OCI-LY7 (cell line): ENCODE results near the gene TLCD1. TPM values are rescaled to one million over a fixed set of nuclear protein-coding genes. Genes with fewer than 3 reads are reported as not detected.

Experiments used
- BruUV-seq: library from RNA; stranded (reverse); fragments of 400-500 nt; replicated peaks from 2 replicates; lab custom pipeline; 2021; lab: Mats Ljungman, UMichigan
- CTCF ChIA-PET: fragments of 300-600 bp; sonication (Branson Sonifier 250); formaldehyde crosslinking; loops from one replicate; lab custom pipeline; 2022; ENCODE audit warnings: antibody characterized with exemption; ENCODE audit not compliant: unreplicated experiment; lab: Charles Lee
- POLR2A ChIA-PET: fragments of 300-600 bp; sonication (Branson Sonifier 250); formaldehyde crosslinking; loops from one replicate; lab custom pipeline; 2022; ENCODE audit warnings: antibody characterized with exemption; lab: Charles Lee
- DNase-seq: peaks from one replicate; pipeline ENCODE4 v3.0.0-alpha.2; 2015; ENCODE audit warnings: low spot score
- H2AFZ ChIP-seq: fragments of 200-600 bp; sonication (generic), shearing (Covaris generic); 2 replicates; pipeline ENCODE4 v1.6.1; 2014; ENCODE audit warnings: mild to moderate bottlenecking, antibody characterized with exemption, low read length, moderate library complexity
- H3K27ac ChIP-seq: fragments of 200-600 bp; sonication (generic); 2 replicates; pipeline ENCODE4 v1.5.1; 2014; ENCODE audit warnings: mixed run types, low read depth, mild to moderate bottlenecking, moderate library complexity, low read length, inconsistent platforms; ENCODE audit not compliant: poor library complexity, severe bottlenecking
- H3K36me3 ChIP-seq: fragments of 200-600 bp; sonication (generic); 2 replicates; pipeline ENCODE4 v1.6.1; 2014; ENCODE audit warnings: mild to moderate bottlenecking, antibody characterized with exemption, low read length, moderate library complexity, mixed read lengths; ENCODE audit not compliant: insufficient read depth
- H3K4me1 ChIP-seq: fragments of 200-600 bp; sonication (generic); 2 replicates; pipeline ENCODE4 v1.5.1; 2014; ENCODE audit warnings: mild to moderate bottlenecking, low read length; ENCODE audit not compliant: insufficient read depth, poor library complexity, severe bottlenecking
- H3K4me2 ChIP-seq: fragments of 200-600 bp; sonication (generic); 2 replicates; pipeline ENCODE4 v1.6.1; 2014; ENCODE audit warnings: mild to moderate bottlenecking, low read length
- H3K4me3 ChIP-seq: fragments of 200-600 bp; sonication (generic); 2 replicates; pipeline ENCODE4 v1.5.1; 2014; ENCODE audit warnings: mild to moderate bottlenecking, low read depth, low read length; ENCODE audit not compliant: poor library complexity, severe bottlenecking
- H3K79me2 ChIP-seq: fragments of 200-600 bp; sonication (generic); 2 replicates; pipeline ENCODE4 v1.6.1; 2016; ENCODE audit warnings: low read depth, mild to moderate bottlenecking, low read length, moderate library complexity, mixed read lengths; ENCODE audit not compliant: insufficient read depth
- H3K9me2 ChIP-seq: fragments of 200-600 bp; sonication (generic); 2 replicates; pipeline ENCODE4 v1.6.1; 2016; ENCODE audit warnings: mild to moderate bottlenecking, low read length, mixed read lengths; ENCODE audit not compliant: insufficient read depth
- H3K9me3 ChIP-seq: fragments of 200-600 bp; sonication (generic); 2 replicates; pipeline ENCODE4 v1.6.1; 2014; ENCODE audit warnings: mild to moderate bottlenecking, mixed run types, low read length, mixed read lengths
- H4K20me1 ChIP-seq: fragments of 200-600 bp; sonication (generic); 2 replicates; pipeline ENCODE4 v1.6.1; 2014; ENCODE audit warnings: mild to moderate bottlenecking, antibody characterized with exemption, low read length, moderate library complexity, mixed read lengths; ENCODE audit not compliant: insufficient read depth
- CTCF ChIP-seq: fragments of 200-600 bp; sonication (generic); conservative IDR thresholded peaks from 2 replicates; pipeline ENCODE4 v1.5.1; 2014; ENCODE audit warnings: mild to moderate bottlenecking, antibody characterized with exemption, low read length, moderate library complexity, mixed read lengths
- EZH2phosphoT487 ChIP-seq: fragments of 200-600 bp; sonication (generic); IDR thresholded peaks from 2 replicates; pipeline ENCODE4 v1.6.1; 2018; ENCODE audit warnings: low read depth, borderline replicate concordance, mild to moderate bottlenecking, mixed run types, antibody characterized with exemption, low read length, moderate library complexity, mixed read lengths
- intact Hi-C: fragments of 100-400 bp; cut with micrococcal nuclease; formaldehyde crosslinking; loops from one replicate; pipeline ENCODE4 v1.10.0; 2022; ENCODE audit not compliant: unreplicated experiment
- total RNA-seq, 2 experiments: library from RNA; depleted of rRNA in 1 of 2; stranded (reverse); fragments of >200 nt in 1 of 2; shearing (Covaris generic) in 1 of 2; gene quantifications; 2 replicates each; pipeline ENCODE4 v1.2.3, GENCODE V29; 2014 to 2022

The TLCD1 gene
- total RNA-seq, 2 experiments from 2014 or later, result 0.28 to 2.5 TPM

GRCh38 chr17:28712032-28712704, 13.9 kb downstream of the TLCD1 start:
- Histone ChIP-seq H3K4me1 (peaks cover 27% of the 10 kb centered on the region), H2AFZ (peak overlapping the region; percentile 75; the same call in 1 of the 2 replicates), H3K9me2 (no peaks in the 10 kb centered on the region), H3K36me3 (no peaks in the 10 kb centered on the region), H4K20me1 (no peaks in the 10 kb centered on the region), H3K4me3 (peak overlapping the region; percentile 68), H3K79me2 (no peaks in the 10 kb centered on the region), H3K4me2 (peak overlapping the region; percentile 79), H3K9me3 (no peaks in the 10 kb centered on the region), H3K27ac (no peak overlapping the region)
- DNase-seq, result peak; percentile 27
- no TSS peak for BruUV-seq
- ChIA-PET POLR2A (interaction anchor here (0.7 to 1.4 kb wide), 5 partner anchors 15 to 141 kb away, joined by 3 to 11 read pairs (median 3); partner anchors contain the start of genes PIGS, SDF2 and SUPT6H), CTCF (no interaction called here)
- peak; percentile 31; the same call in 1 of the 2 replicates for TF ChIP-seq CTCF
- no peak for TF ChIP-seq EZH2phosphoT487
- intact Hi-C loops, result no loop called here

GRCh38 chr17:28711723-28712031, 14.4 kb downstream of the TLCD1 start, which contains the start of gene PROCA1:
Gene PROCA1, minus strand, starts transcription at chr17:28711888. Its CDS starts 228 bp downstream, at chr17:28711660.
- no peaks in the 10 kb centered on the region for H4K20me1 ChIP-seq
- peak within 1 kb of the TSS; percentile 68 for H3K4me3 ChIP-seq
- no peaks in the 10 kb centered on the region for H3K36me3 ChIP-seq
- H3K27ac ChIP-seq, result peak within 1 kb of the TSS; percentile 27
- DNase-seq, result no peak
- ChIA-PET CTCF (no interaction called here), POLR2A (interaction anchor here (0.6 to 1.8 kb wide), 7 partner anchors 8 to 140 kb away, joined by 3 to 18 read pairs (median 4); partner anchors contain the start of genes PIGS, RPL23A, SDF2 and SUPT6H)
- BruUV-seq, result no TSS peak
- peaks cover 27% of the 10 kb centered on the region for H3K4me1 ChIP-seq
- no peaks in the 10 kb centered on the region for H3K9me3 ChIP-seq
- intact Hi-C loops, result no loop called here
- no peaks in the 10 kb centered on the region for H3K79me2 ChIP-seq
- no peaks in the 10 kb centered on the region for H3K9me2 ChIP-seq
- TF ChIP-seq EZH2phosphoT487, result no peak
- no peak for TF ChIP-seq CTCF
- H2AFZ ChIP-seq, result peak within 1 kb of the TSS; percentile 75
- peak within 1 kb of the TSS; percentile 79 for H3K4me2 ChIP-seq
